KOPT-K1 (cell line): ENCODE results near the gene CTIF.

Source experiments
- H3K27ac ChIP-seq: fragments of 200-600 bp; sonication (generic); 2 replicates; pipeline ENCODE4 v1.5.1; 2016; ENCODE audit warnings: antibody characterized with exemption, mild to moderate bottlenecking, low read depth, low read length; ENCODE audit not compliant: poor library complexity, severe bottlenecking
- H3K36me3 ChIP-seq: fragments of 200-600 bp; sonication (generic); 2 replicates; pipeline ENCODE4 v1.5.1; 2017; ENCODE audit warnings: antibody characterized with exemption, mild to moderate bottlenecking, low read length, moderate library complexity; ENCODE audit not compliant: insufficient read depth
- H3K9me3 ChIP-seq: fragments of 200-600 bp; sonication (generic); 2 replicates; pipeline ENCODE4 v1.5.1; 2017; ENCODE audit warnings: antibody characterized with exemption, low read length, mild to moderate bottlenecking; ENCODE audit not compliant: insufficient read depth, poor library complexity, severe bottlenecking

CTIF gene

GRCh38 chr18:48727681-48728080, 188.8 kb downstream of the CTIF start:
- no peaks in the 10 kb centered on the region for H3K36me3 ChIP-seq
- peaks cover 11% of the 10 kb centered on the region for H3K9me3 ChIP-seq
- no peak overlapping the region for H3K27ac ChIP-seq

GRCh38 chr18:48728204-48728833, 189.5 kb downstream of the CTIF start:
- H3K27ac ChIP-seq: no peak overlapping the region
- peaks cover 11% of the 10 kb centered on the region for H3K9me3 ChIP-seq
- no peaks in the 10 kb centered on the region for H3K36me3 ChIP-seq

- Histone ChIP-seq H3K9me3 (peaks cover 11% of the 10 kb centered on the region), H3K27ac (no peak overlapping the region), H3K36me3 (no peaks in the 10 kb centered on the region)
Observed at GRCh38 chr18:48729404-48729803, 190.6 kb downstream of the CTIF start.

DNA sequence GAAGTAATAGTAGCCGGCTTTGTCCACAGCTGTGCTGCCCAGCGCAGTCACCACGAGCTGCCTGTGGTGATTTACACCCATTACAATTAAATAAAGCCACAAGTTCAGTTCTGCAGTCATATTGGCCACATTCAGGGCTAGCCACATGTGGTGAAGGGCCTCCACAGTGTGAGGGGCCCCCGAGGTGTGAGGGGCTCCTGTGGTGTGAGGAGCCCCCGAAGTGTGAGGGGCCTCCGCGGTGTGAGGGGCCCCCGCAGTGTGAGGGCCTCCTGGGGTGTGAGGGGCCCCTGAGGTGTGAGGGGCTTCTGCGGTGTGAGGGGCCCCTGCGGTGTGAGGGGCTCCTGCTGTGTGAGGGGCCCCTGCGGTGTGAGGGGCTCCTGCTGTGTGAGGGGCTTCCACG, 191.2 kb downstream of the CTIF start:
- H3K9me3 ChIP-seq: peaks cover 11% of the 10 kb centered on the region
- no peak overlapping the region for H3K27ac ChIP-seq
- no peaks in the 10 kb centered on the region for H3K36me3 ChIP-seq

GRCh38 chr18:48732767-48733424, 194.1 kb downstream of the CTIF start:
- Histone ChIP-seq H3K27ac (no peak overlapping the region), H3K36me3 (no peaks in the 10 kb centered on the region), H3K9me3 (no peaks in the 10 kb centered on the region)

DNA sequence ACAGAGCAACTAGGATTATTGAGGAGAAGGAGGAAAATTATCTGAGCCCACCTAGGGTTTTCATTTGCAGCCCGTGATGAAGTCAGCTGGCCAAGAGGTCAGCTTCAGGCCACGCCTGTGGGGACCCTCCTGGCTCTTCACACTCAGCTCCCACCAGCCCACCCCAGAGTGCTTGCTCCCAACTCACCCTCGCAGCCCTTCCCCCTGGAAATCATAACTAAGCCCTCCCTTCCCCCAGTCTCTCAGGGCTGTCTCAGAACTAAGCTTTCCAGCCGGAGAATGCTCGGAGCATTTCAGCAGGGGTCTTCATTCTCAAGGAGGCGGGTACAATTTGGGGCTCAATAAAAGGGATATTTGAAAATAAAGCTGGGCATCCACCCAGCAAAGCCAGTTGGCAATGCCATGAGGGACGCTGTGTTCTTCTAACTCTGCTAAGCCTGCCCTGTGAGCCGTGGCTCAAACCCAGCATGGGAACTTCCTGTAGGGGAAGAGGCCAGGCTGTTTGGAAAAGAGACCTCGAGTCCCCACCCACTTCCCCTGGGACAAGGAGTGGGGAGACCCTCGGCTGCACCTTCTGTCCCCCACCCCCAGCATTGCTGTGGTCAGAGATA, 194.9 kb downstream of the CTIF start:
- H3K9me3 ChIP-seq: no peaks in the 10 kb centered on the region
- H3K27ac ChIP-seq: no peak overlapping the region
- no peaks in the 10 kb centered on the region for H3K36me3 ChIP-seq

- no peak overlapping the region for H3K27ac ChIP-seq
- H3K36me3 ChIP-seq: no peaks in the 10 kb centered on the region
- H3K9me3 ChIP-seq: no peaks in the 10 kb centered on the region
Observed at GRCh38 chr18:48734460-48734859, 195.6 kb downstream of the CTIF start.

- no peaks in the 10 kb centered on the region for H3K9me3 ChIP-seq
- no peak overlapping the region for H3K27ac ChIP-seq
- H3K36me3 ChIP-seq: no peaks in the 10 kb centered on the region
Observed at GRCh38 chr18:48735080-48735676, 196.3 kb downstream of the CTIF start.

GRCh38 chr18:48735681-48736255, 196.9 kb downstream of the CTIF start:
- Histone ChIP-seq H3K9me3 (no peaks in the 10 kb centered on the region), H3K27ac (no peak overlapping the region), H3K36me3 (no peaks in the 10 kb centered on the region)

DNA sequence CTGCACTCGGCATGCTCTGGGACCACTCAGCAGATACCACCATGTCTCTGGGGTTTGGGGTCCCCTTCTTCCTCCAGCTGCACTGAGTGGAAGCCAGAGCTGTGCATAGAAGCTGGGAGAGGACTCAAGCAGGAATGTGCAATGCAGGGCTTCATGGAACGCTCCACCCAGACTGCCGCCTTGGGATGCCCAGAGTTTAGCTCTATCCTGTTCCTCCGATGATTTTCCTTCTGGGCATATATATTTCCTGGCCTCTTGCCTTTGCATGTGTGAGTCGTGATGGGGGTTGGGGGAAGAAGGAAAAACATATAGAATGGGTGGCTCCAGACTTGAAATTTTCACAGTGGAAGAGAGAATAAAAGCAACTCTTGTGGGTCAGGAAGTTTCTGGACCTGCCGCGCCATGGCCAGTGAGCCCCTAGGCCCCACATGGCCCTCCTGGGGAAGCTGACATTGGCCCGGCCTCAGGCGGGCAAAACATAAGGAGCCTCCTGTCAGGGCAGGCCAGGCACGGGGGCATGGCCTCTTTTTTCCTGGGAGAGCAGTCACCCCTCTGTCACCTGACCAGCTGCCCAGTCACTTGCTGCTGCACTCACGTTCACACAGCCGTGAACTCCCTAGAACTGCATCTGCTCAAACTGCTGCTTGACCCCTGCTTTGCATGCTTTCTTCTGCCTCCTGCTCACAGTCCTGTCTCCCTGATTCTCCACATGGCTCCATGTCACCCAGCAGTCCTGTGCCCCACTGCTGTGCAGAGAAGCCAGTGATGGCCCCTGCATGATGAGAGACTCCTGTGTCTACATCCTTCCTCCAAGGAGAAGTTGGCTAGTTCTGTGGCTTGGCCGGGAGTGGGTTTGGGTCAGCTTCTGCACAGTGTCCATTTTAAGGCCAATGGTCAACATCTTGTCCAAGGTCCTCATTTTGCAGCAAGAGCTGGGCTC, 197.8 kb downstream of the CTIF start:
- Histone ChIP-seq H3K9me3 (no peaks in the 10 kb centered on the region), H3K36me3 (no peaks in the 10 kb centered on the region), H3K27ac (no peak overlapping the region)

DNA sequence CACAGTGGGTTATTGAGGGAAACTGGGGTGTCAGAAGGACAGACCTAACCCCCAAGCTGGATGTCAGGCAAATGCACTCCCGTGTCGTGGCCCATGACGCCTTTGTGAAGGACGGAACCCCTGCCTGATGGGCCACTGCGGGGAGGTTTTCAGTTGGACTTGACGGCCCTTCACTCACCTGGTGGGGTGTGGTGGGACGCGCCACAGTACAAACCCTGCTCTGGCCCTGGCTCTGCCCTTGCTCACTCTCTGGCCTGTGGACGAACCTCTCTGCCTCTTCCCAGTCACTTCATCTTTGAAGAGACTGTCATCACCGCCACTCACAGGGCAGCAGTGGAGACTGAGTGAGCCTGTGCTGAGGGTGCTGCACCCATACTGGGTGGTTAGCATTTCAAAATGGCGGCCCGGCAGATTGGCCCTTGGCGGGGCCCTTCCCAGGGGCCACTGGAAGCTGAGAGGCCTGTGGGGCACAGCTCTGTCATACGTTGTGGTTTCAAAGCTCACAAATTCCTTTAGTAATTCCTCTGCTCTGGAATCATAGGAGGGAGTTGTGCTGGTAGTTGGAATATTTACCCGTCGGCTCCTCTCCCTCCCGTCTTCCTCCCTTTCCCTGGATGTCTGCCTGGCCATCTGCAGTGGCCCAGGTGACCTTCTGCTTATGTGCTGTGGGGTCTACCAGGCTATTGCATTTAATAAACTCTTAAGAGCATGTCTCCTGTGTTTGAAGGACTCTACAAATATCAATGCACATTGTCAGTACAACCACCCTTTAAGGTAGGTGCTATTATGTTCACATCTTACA, 200.6 kb downstream of the CTIF start:
- Histone ChIP-seq H3K27ac (no peak overlapping the region), H3K9me3 (no peaks in the 10 kb centered on the region), H3K36me3 (no peaks in the 10 kb centered on the region)

DNA sequence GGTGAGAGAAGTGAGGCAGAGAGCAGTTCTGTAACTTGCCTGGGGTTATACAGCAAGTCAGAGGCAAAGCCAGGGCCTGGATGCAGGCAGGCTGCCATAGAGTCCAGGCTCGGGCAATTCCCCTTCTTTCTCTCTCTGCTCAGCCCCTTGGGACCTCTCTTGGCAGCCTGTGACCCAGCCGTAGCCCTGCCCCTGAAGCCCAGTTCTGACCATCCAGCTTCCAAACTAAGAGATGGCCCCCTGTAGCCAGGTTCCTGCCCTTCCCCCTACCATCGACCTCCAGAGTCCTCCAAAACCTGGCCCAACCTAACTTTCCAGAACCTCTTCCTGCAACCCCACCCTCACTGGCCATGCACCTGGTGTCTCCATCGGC, 201.2 kb downstream of the CTIF start:
- Histone ChIP-seq H3K36me3 (no peaks in the 10 kb centered on the region), H3K27ac (no peak overlapping the region), H3K9me3 (no peaks in the 10 kb centered on the region)

- no peak overlapping the region for H3K27ac ChIP-seq
- H3K9me3 ChIP-seq: no peaks in the 10 kb centered on the region
Observed at GRCh38 chr18:48740851-48741485, 202.1 kb downstream of the CTIF start.

More at GRCh38 chr18:48740851-48741485, 202.1 kb downstream of the CTIF start:
- no peaks in the 10 kb centered on the region for H3K36me3 ChIP-seq
